ENCODE results near the gene LAIR2. TPM values are rescaled to one million over a fixed set of nuclear protein-coding genes. Genes with fewer than 3 reads are reported as not detected.
A peak's percentile ranks its signal among the peaks of the same experiment; 100 is the strongest.

The LAIR2 gene, protein sequence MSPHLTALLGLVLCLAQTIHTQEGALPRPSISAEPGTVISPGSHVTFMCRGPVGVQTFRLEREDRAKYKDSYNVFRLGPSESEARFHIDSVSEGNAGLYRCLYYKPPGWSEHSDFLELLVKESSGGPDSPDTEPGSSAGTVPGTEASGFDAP
- not detected for total RNA-seq

- no peak for DNase-seq
These were observed at the start of gene LAIR2 for GRCh38 chr19:54502518-54503048. LAIR2 (plus strand) TSS chr19:54502831; CDS start chr19:54502919, 88 bp downstream.

DNA sequence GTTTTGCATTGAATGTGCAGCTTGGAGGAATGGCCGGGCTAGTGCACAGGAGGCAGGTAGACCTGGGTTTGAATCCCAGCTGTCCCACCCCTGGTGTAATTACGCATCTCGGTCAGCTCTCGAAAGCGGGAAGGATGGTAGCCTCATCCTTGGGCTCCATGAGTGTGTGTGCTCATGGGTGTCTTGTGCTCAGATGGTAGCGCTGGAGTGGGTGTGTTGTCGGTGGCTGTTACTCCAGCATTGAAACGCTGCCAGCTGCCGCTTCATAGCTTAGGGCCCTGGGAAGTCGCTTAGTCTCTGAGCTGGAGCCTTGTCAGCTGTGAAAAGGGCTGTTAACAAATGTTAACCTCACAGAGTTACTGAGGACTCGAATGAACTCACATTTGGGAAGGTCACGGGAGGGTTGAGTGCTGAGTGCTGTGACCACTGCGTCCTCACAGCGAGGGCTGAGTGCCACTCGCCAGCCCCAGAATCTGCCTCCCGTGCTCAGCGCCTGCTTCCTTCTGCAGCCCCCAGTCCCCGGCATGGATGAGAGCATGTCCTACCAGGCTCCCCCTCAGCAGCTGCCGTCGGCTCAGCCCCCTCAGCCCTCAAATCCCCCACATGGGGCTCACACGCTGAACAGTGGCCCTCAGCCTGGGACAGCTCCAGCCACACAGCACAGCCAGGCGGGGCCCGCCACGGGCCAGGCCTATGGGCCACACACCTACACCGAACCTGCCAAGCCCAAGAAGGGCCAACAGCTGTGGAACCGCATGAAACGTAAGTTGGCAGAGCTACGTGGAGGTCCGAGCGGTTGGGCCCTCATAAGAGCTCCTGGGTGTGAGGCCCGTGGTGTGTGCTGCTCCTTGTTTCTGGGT lies 48.5 kb upstream of the LAIR2 start:
- DNase-seq = no peak

DNA sequence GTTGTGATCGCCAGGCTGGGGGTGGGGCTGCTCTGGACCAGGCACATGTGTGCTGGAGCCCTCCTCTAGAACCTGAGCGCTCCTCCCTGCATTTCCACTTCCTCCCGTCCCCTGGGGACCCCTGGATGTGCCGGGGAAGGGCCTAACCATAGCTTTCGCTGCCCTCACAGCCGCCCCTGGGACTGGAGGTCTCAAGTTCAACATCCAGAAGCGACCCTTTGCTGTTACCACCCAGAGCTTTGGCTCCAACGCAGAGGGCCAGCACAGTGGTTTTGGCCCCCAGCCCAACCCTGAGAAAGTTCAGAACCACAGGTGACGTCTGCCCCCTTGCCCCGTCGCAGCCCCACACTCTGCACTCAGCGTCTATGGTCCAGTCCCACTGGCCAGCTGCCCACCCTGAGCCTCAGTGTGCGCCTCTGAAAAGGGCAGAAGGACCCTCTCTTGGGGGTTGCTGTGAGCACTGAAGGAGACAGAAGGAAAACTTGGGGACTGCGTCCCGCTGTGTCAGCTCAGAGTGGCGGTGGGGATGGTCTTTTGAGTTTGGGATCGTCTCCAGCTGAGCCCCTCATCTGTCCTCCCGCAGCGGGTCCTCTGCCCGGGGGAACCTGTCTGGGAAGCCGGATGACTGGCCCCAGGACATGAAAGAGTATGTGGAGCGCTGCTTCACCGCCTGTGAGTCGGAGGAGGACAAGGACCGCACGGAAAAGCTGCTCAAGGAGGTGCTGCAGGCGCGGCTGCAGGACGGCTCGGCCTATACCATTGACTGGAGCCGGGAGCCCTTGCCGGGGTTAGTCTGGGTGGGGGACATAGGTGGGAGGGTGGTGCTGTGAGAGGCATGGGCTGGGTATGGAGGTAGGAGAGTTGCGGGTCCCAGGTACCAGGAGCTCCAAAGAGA lies 47.6 kb upstream of the LAIR2 start:
- no peak for DNase-seq

DNA sequence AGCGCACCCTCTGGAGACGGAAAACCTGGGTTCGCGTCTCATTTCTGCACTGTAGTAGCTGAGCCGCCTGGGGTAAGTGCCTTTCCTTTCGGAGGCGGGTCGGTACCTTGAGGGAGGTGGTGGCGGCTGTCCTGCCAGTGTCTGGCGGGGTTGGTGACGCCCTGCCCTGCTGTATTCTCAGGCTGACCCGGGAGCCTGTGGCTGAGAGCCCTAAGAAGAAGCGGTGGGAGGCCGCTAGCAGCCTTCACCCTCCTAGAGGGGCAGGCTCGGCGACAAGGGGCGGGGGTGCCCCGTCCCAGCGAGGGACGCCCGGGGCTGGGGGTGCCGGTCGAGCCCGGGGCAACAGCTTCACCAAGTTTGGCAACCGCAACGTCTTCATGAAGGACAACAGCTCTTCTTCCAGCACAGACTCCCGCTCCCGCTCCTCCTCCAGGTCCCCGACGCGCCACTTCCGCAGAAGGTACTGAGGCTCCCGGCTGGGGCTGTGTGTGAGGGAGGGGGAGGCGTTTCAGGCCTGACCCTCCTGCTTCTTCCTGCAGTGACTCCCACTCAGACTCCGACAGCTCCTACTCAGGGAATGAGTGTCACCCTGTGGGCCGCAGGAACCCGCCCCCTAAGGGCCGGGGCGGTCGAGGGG lies 46.7 kb upstream of the LAIR2 start:
- no peak for DNase-seq

DNA sequence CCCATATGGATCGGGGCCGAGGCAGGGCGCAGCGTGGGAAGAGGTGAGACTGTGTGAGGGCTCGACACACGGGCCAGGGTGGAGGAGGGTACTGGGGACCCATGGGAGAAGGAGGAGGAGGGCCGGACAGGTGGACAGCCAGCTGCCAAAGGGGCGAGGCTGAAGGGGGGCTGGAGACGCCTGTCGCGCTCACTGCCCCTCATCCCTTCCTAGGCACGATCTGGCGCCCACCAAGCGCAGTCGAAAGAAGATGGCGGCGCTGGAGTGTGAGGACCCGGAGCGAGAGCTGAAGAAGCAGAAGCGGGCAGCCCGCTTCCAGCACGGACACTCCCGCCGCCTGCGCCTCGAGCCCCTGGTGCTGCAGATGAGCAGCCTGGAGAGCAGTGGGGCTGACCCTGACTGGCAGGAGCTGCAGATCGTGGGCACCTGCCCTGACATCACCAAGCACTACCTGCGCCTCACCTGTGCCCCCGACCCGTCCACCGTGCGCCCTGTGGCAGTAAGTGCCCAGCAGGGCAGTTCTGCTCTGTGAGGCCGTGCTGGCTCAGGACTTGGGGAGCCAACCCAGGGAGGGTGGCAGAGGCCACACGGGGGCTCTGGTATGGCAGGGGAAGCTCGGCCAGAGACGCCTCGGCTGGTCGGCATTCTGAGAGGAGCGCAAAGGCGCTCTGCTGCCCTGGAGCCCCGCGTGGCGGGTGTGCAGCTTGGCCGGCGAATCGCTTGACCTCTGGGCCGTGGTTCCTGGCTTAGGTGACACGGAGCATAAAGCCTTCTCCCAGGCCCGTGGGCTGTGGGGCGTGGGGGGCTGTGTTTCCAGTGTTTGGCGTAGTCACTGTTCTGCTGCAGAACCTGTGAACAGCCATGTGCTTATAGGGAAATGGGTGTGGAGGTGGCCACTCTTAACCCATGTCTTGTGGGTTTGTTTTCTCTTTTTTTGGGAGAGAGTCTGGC lies 45.9 kb upstream of the LAIR2 start:
- DNase-seq = no peak

GRCh38 chr19:54457773-54458647 lies 44.6 kb upstream of the LAIR2 start:
- no peak for DNase-seq

DNA sequence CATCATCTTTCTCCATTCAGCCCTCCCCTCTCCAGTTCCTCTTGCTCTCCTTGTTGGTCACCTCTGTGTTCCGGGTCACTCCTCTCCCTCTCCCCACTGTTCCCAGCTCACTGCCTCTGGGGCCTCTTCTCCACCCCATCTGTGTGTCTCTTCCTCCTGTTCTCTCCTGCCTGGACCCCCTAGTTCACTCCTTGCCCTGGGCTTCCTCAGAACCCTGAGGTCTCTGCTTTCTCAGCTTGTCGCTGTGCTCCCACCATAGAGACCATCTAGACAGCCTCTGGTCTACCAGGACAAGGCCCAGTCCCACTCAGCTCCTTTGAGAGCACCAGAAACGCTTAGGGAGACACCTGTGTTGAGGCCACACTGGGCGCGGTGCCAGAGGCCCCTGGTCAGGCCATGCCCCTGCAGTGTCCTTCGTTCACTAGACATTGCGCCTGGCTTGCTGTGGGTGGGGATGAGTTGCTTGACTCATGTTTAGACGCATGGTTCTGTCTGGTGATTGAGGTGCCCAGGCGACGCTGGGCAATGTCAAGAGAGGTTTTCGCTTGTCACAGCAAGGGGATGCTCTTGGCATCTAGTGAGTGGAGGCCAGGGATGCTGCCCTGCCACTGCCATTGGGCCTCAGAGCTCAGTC lies 43.9 kb upstream of the LAIR2 start:
- DNase-seq = no peak

DNA sequence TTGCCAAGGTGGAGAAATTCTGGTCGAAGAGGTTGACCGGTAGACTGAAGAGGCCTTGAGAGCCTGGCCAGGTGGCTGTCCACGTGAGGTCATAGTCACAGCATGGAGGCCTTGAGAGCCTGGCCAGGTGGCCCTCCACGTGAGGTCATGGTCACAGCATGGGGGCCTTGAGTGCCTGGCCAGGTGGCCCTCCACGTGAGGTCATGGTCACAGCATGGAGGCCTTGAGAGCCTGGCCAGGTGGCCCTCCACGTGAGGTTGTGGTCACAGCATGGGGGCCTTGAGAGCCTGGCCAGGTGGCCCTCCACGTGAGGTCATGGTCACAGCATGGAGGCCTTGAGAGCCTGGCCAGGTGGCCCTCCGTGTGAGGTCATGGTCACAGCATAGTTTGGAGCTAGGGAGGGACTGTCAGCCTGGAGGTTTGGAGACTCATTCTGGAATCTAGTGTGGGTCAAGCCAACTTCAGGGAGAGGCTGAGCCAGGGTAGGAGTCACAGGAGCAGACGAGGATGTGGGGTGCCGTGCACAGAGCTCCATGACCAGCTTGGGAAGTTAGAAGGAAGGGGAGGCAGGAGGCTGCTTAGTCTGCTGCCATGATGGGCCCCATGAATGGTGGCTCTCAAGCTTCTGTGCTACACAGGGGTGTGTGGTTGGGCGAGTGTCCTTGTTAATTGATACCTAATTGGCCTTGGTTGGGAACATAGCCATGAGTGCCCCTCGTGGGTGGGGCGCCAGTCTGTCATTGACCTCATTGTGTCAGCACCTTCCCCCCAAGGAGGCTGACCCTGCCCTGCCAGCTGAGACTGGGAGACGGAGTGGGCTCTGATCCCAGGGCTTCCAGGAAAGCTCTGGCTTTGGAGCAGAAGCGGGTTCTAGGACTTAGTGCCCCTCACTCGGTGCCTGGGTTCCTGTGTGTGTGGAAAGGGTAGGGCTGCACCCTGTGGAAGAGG lies 43.1 kb upstream of the LAIR2 start:
- DNase-seq = no peak

DNA sequence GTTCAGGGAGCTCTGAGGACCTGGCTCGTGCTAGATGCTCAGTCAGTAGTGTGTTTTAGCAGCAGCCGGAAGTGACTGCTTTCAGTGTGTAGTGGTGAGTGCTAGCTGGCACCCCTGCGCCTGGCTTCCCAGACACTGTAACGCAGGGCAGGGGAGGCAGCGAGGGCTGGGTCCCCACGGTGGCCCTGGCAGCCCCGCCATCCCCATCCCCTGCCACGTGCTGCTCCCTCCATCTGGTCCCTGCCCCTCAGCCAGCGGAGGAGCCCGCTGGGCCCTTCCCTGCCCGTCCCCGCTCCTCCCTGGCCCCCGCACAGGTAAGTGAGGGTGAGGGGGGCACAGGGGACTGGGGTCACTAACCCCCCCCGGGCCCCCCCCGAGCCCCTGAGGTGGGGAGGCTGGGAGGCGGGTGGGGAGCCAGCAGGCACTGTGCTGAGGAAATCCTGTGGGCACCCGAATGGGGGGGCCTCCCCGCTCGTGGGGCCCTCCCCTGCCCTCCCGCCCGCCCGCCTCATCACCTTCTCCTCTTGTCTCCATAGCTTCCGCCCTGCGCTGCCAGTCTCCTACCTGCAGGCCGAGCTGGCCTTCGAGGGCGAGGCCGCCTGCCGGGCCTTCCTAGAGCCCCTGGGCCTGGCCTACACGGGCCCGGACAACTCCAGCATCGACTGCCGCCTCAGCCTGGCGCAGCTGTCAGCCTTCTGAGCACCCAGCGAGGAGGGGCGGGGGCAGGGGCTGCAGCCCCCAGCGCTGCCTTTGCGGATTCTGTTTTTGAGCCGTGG lies 42.2 kb upstream of the LAIR2 start:
- DNase-seq = no peak

DNA sequence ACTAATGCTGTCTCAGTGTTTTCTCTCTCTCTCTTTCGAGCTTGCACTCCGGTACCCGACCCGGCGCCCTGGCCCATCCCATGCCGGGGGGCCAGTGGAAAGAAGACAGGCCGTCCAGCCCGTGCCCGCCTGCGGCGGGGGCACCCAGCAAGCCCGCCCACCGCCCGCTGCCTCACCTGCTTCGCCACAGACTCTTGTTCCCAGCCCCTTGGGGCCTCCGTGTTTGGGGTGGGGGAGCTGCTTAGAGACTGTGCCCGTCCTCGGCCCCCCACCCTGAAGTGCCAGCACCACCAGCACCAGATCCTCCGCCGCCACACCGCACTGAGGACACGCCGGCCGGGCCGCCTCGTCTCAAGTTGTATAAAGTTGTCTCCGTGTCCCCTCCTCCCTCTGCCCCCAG lies 41.4 kb upstream of the LAIR2 start:
- DNase-seq = no peak

- peak; percentile 54 for DNase-seq
These were observed 41.0 kb upstream of the LAIR2 start for GRCh38 chr19:54461613-54462012.

GRCh38 chr19:54462047-54462654 lies 40.5 kb upstream of the LAIR2 start:
- DNase-seq = no peak

DNA sequence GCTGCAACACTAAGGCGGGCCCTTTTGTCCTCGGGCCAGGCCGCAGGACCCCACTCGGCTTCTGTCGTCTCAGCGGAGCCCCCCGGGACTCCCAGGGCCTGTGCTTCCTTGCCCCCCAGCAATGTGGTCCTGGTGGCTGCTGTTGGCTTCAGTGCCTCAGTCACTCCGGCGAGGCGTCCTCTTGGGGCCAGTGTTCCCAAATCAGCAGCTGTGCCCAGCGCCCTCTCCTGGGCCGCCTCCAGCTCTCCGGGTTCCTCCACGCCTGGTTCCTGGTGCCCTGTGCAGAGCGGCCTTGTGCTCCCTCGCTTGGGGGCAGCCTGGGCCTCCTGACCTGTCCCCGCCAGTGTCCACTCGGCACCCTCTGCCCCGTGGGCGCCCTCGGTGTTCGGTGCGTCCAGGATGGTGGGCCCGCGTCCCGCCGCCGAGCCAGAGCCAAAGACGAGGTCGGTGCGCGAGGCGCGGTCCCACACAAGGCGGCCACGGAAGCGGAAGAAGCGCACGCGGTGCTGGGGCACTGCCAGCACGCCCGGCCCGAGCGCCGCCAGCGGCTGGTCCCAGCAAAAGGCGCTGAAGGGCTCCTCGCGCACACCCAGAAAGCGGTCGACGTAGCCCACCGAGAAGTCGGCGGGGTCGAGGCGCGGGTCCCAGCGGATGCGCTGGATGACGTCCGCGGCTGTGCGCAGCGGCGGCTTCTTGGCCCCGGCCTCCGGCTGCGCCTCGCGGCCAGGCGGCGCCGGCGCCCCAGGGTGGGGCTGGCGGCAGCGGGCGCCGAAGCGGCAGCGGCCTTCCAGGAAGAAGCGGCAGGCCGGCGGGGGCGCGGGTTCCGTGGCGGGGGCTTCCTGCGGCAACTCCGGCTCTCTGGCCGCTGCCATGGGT lies 39.7 kb upstream of the LAIR2 start:
- peak; percentile 69 for DNase-seq

DNA sequence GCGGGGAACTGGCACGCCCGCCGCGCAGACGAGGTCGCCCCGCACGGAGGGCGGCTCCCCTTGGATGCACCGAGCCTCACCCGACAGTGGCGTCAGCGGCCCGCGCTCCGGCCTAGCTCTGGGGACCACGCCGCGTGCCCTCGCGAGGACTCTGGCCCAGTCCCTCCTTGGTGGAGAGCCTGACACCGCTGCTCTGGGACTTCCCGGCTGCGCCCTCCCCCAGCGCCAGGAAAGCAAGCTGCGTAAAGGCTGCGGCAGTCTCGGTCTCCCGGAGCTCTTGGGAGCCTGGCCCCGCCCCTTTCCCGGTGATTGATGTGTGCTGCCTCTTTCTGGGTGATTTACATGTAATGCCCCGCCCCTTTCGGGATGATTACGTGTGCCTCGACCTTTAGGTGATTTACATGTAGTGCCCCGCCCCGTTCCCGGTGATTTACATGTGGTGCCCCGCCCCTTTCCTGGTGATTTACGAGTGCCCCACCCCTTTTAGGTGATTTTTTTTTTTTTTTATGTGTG lies 39.0 kb upstream of the LAIR2 start, which contains the start of gene LENG9:
LENG9 (minus strand) TSS at position 248 of the 513 bp plus-strand sequence. CDS start 252 bp downstream, outside the sequence.
- DNase-seq = peak; percentile 99

- DNase-seq = peak; percentile 95
These were observed 38.5 kb upstream of the LAIR2 start for GRCh38 chr19:54464044-54464629.
